ENCODE measurements around the gene ZNF428. TPM values are rescaled to one million over a fixed set of nuclear protein-coding genes. Genes with fewer than 3 reads are reported as not detected.

Gene ZNF428
- total and polyA plus RNA-seq, 2 of the 8 experiments (the other 6 are each of a cell fraction or from before 2014, with no cell fraction given): 7.8 to 16.7 TPM

- Histone ChIP-seq H3K79me2 (ENCODE audit: control insufficient read depth in 1 of 2, insufficient read depth in 2 of 2, low read length in 2 of 2) (no peaks in the 10 kb centered on the region), H3K27me3 (replicated peaks in 1 of 4; ENCODE audit: control insufficient read depth in 3 of 4, extremely low read depth in 1 of 4, insufficient read depth in 3 of 4, low read length in 3 of 4) (no peaks in the 10 kb centered on the region), H2BK120ac (replicated peaks; ENCODE audit: low read depth, low read length) (no peak overlapping the region), H2BK20ac (ENCODE audit: low read length) (no peak overlapping the region), H3K4me3 (ENCODE audit: extremely low read depth in 1 of 4, insufficient read depth in 2 of 4, low read depth in 3 of 4, low read length in 4 of 4) (no peak overlapping the region), H2BK12ac (ENCODE audit: low read depth, low read length) (no peak overlapping the region), H3K4ac (replicated peaks; ENCODE audit: insufficient read length, low read depth, low read length) (no peak overlapping the region), H3K9me3 (ENCODE audit: insufficient read depth in 2 of 2, low read depth in 1 of 2, low read length in 1 of 2) (no peaks in the 10 kb centered on the region), H2AK5ac (ENCODE audit: low read depth, low read length) (no peak overlapping the region), H3K18ac (ENCODE audit: extremely low read depth, low read length) (no peak overlapping the region), H3K4me2 (ENCODE audit: insufficient read depth in 1 of 2, low read depth in 2 of 2, low read length in 2 of 2) (no peak overlapping the region), H3K36me3 (ENCODE audit: control insufficient read depth in 2 of 4, insufficient read depth in 4 of 4, low read length in 3 of 4) (peaks cover 0 to 6% (median 5%) of the 10 kb centered on the region in 4 experiments; a peak in 4 of 8 replicates), H4K5ac (ENCODE audit: insufficient read length, low read depth, low read length) (no peak overlapping the region), H3K56ac (replicated peaks; ENCODE audit: insufficient read length, low read depth, low read length) (no peak overlapping the region), H3K23ac (ENCODE audit: insufficient read length) (no peak overlapping the region), H2AFZ (ENCODE audit: low read length) (no peak overlapping the region), H4K20me1 (replicated peaks in 1 of 2; ENCODE audit: control insufficient read depth in 1 of 2, insufficient read depth in 2 of 2, low read length in 2 of 2) (peaks cover 7% of the 10 kb centered on the region in 2 experiments), H3K4me1 (replicated peaks in 1 of 4; ENCODE audit: control insufficient read depth in 3 of 4, insufficient read depth in 4 of 4, low read length in 3 of 4) (peaks cover 0 to 2% (median under 1%) of the 10 kb centered on the region in 4 experiments; a peak in 3 of 7 replicates), H4K91ac (replicated peaks; ENCODE audit: insufficient read length, low read length) (no peak overlapping the region), H2BK15ac (ENCODE audit: low read length) (no peak overlapping the region), H2BK5ac (ENCODE audit: low read depth, low read length) (no peak overlapping the region), H3K14ac (ENCODE audit: insufficient read length) (no peak overlapping the region), H3K27ac (ENCODE audit: low read depth, low read length) (no peak overlapping the region), H4K8ac (ENCODE audit: extremely low read depth, insufficient read depth, low read length) (no peak overlapping the region), H3K23me2 (ENCODE audit: low read depth, low read length) (peaks cover 2% of the 10 kb centered on the region; the same call in 1 of the 2 replicates), H3K79me1 (ENCODE audit: low read depth, low read length) (no peaks in the 10 kb centered on the region; the same call in 1 of the 2 replicates), H3K9ac (replicated peaks in 1 of 4; ENCODE audit: extremely low read depth in 1 of 4, low read depth in 3 of 4, low read length in 3 of 4) (no peak overlapping the region)
- no peak for DNase-seq (ENCODE audit: low read depth in 1 of 2, low spot score in 2 of 2)
- FAIRE-seq: no peak
- TF ChIP-seq POLR2AphosphoS5 (IDR thresholded peaks at IDR 0.05; ENCODE audit: low read depth, low read length) (0 out of 2 replicates have a peak, but pooled peaks have one; percentile 16), PHF8 (conservative IDR thresholded peaks at IDR 0.05; ENCODE audit: low read depth, low read length) (no peak)
- CTCF ChIA-PET (ENCODE audit: partially characterized antibody): interaction anchor here (1.0 to 6.9 kb wide), 3 partner anchors 8 to 51 kb away, joined by 3 to 45 read pairs (median 4); partner anchors contain the start of gene IRGQ
- POLR2A ChIA-PET (ENCODE audit: partially characterized antibody): no interaction called here
- 84% methylated on average over 2 of the region's 2 CpGs; no CpG with 5 or more reads in 1 of the 2 experiments for WGBS, 2 experiments (ENCODE audit: extremely low coverage in 1 of 2, insufficient coverage in 1 of 2, insufficient read length in 1 of 2, insufficient replicate concordance in 2 of 2, low coverage in 1 of 2, low lambda C conversion rate in 2 of 2, missing lambda C conversion rate in 1 of 2)
These were observed 33.1 kb downstream of the ZNF428 start for GRCh38 chr19:43586346-43586745.
